ENCODE measurements around the gene MRPL58. TPM values are rescaled to one million over a fixed set of nuclear protein-coding genes. Genes with fewer than 3 reads are reported as not detected.

The MRPL58 gene
- total and polyA plus RNA-seq, 12 donors = 38.7 to 120 (median 58.9) TPM

- Histone ChIP-seq H3K36me3 (replicated peaks in 1 of 2) (peaks cover 0 to 19% of the 10 kb centered on the region in 2 donors), H3K27me3 (no peaks in the 10 kb centered on the region), H3K27ac (peak within 1 kb of the TSS; percentile 66 to 98 (median 95)), H3K4me3 (peak within 1 kb of the TSS; percentile 59 to 97 (median 82)), H3K9me3 (replicated peaks in 1 of 3) (no peaks in the 10 kb centered on the region), H3K4me1 (replicated peaks in 1 of 2) (peaks cover 14 to 24% of the 10 kb centered on the region in 2 donors)
- DNase-seq = peak; percentile 96 to 98 (median 97)
- intact Hi-C loops (cut with DNase I) = no loop called here
- TF ChIP-seq POLR2A (IDR thresholded peaks at IDR 0.05) (peak; percentile 79 to 94), CTCF (IDR thresholded peaks at IDR 0.05) (peak in 1 of 6 experiments; percentile 8)
- 0 to 1% (median 0%) methylated on average over 2 to 72 of the region's 72 CpGs for WGBS, 4 donors
These were observed 34.2 kb downstream of the MRPL58 start, which contains the start of the genes ATP5PD and KCTD2 for GRCh38 chr17:75046407-75047289. Gene ATP5PD (minus strand): TSS chr17:75046969. CDS start chr17:75042650, 4,319 bp downstream. Gene KCTD2 (plus strand): TSS chr17:75047225. CDS start chr17:75047251, 26 bp downstream.

GRCh38 chr17:75047398-75048098, 35.1 kb downstream of the MRPL58 start:
- Histone ChIP-seq H3K4me1 (replicated peaks in 1 of 2) (peaks cover 14 to 24% of the 10 kb centered on the region in 2 donors), H3K36me3 (replicated peaks in 1 of 2) (peaks cover 0 to 21% of the 10 kb centered on the region in 2 donors), H3K9me3 (replicated peaks in 1 of 3) (no peaks in the 10 kb centered on the region), H3K27ac (peak overlapping the region in 4 of 5 donors; percentile 31 to 98 (median 70)), H3K4me3 (peak overlapping the region in 3 of 4 donors; percentile 45 to 78 (median 60)), H3K27me3 (no peaks in the 10 kb centered on the region)
- peak; percentile 36 to 73 (median 50) for DNase-seq
- TF ChIP-seq CTCF (IDR thresholded peaks at IDR 0.05) = no peak
- TF ChIP-seq POLR2A (IDR thresholded peaks at IDR 0.05) = no peak
- intact Hi-C loops (cut with DNase I) = no loop called here
- WGBS, 4 donors = 1 to 2% (median 1%) methylated on average over 14 to 38 of the region's 38 CpGs

- intact Hi-C loops (cut with DNase I) = no loop called here
- TF ChIP-seq POLR2A (IDR thresholded peaks at IDR 0.05) (peak in 1 of 2 donors; percentile 39), CTCF (IDR thresholded peaks at IDR 0.05) (no peak)
- no peaks in the 10 kb centered on the region for H3K27me3 ChIP-seq
- H3K4me1 ChIP-seq (replicated peaks in 1 of 2) = peaks cover 14 to 24% of the 10 kb centered on the region in 2 donors
- H3K36me3 ChIP-seq (replicated peaks in 1 of 2) = peaks cover 0 to 29% of the 10 kb centered on the region in 2 donors
- H3K9me3 ChIP-seq (replicated peaks in 1 of 3) = no peaks in the 10 kb centered on the region
- peak overlapping the region in 1 of 4 donors; percentile 78 for H3K4me3 ChIP-seq
- DNase-seq = peak; percentile 41 to 79 (median 73)
- peak overlapping the region in 4 of 5 donors; percentile 31 to 98 (median 70) for H3K27ac ChIP-seq
- 16 to 27% (median 25%) methylated on average over 5 of the region's 5 CpGs for WGBS, 4 donors
These were observed 35.9 kb downstream of the MRPL58 start for GRCh38 chr17:75048249-75048878.
